CD4-positive, alpha-beta T cell (primary cell): ENCODE results near the gene LGR6. TPM values are rescaled to one million over a fixed set of nuclear protein-coding genes. Genes with fewer than 3 reads are reported as not detected.

ENCODE experiments used
- ATAC-seq: fragments of 200-7000 bp; cut with Tn5 transposase; one replicate; pipeline ENCODE4 v1.10.0; 2022; ENCODE audit warnings: mild to moderate bottlenecking; ENCODE audit not compliant: poor library complexity
- CTCF ChIA-PET: fragments of 350-600 bp; sonication (Branson Sonifier 250); formaldehyde crosslinking; loops from one replicate; lab custom pipeline; 2021; ENCODE audit warnings: antibody characterized with exemption, inconsistent platforms; lab: Charles Lee
- POLR2A ChIA-PET: fragments of 350-600 bp; sonication (Branson Sonifier 250); formaldehyde crosslinking; loops from one replicate; lab custom pipeline; 2021; ENCODE audit warnings: antibody characterized with exemption, inconsistent platforms; lab: Charles Lee
- DNase-seq, 14 experiments: peaks; one replicate each; pipeline ENCODE4 v3.0.0-alpha.2; 2013 to 2020; ENCODE audit warnings: mixed read lengths in 2 of 14
- H3K27ac ChIP-seq, 2 donors: one replicate each; pipeline versions ENCODE4 v1.5.1 to v1.7.0; 2013; ENCODE audit warnings: low read length in 2 of 2, low read depth in 1 of 2, mild to moderate bottlenecking in 1 of 2
- H3K27me3 ChIP-seq, 2 experiments: 1 replicate in 1 of 2; 2 replicates in 1 of 2; pipeline versions ENCODE4 v1.6.1 to v1.7.0; 2013; ENCODE audit warnings: low read length in 2 of 2, control low read depth in 1 of 2, mild to moderate bottlenecking in 1 of 2, moderate library complexity in 1 of 2; ENCODE audit not compliant: insufficient read depth in 2 of 2, control insufficient read depth in 1 of 2
- H3K36me3 ChIP-seq: one replicate; pipeline ENCODE4 v1.6.1; 2013; ENCODE audit warnings: low read length, control low read depth; ENCODE audit not compliant: insufficient read depth
- H3K4me1 ChIP-seq: one replicate; pipeline ENCODE4 v1.6.1; 2013; ENCODE audit warnings: low read length, control low read depth; ENCODE audit not compliant: insufficient read depth
- H3K4me3 ChIP-seq: one replicate; pipeline ENCODE4 v1.5.1; 2013; ENCODE audit warnings: mild to moderate bottlenecking, low read length, moderate library complexity
- H3K9me3 ChIP-seq, 2 experiments: 1 replicate in 1 of 2; 2 replicates in 1 of 2; pipeline versions ENCODE4 v1.6.1 to v1.7.0; 2013; ENCODE audit warnings: low read length in 2 of 2, mild to moderate bottlenecking in 2 of 2, control low read depth in 1 of 2, moderate library complexity in 1 of 2; ENCODE audit not compliant: control insufficient read depth in 1 of 2, insufficient read depth in 1 of 2
- H3K27ac Mint-ChIP-seq: one replicate; pipeline ENCODE4 v1.8.0; 2020; ENCODE audit warnings: mixed read lengths
- H3K27me3 Mint-ChIP-seq: one replicate; pipeline ENCODE4 v1.8.0; 2021; ENCODE audit warnings: mixed read lengths
- H3K36me3 Mint-ChIP-seq: one replicate; pipeline ENCODE4 v1.8.0; 2021; ENCODE audit warnings: low read depth, mixed read lengths
- H3K4me1 Mint-ChIP-seq: one replicate; pipeline ENCODE4 v1.8.0; 2021; ENCODE audit warnings: low read depth, mixed read lengths
- H3K4me3 Mint-ChIP-seq: one replicate; pipeline ENCODE4 v1.8.0; 2020; ENCODE audit warnings: mild to moderate bottlenecking, mixed read lengths
- H3K9me3 Mint-ChIP-seq: one replicate; pipeline ENCODE4 v1.8.0; 2020; ENCODE audit warnings: mixed read lengths
- CTCF ChIP-seq: fragments of 200-600 bp; IDR thresholded peaks from one replicate; pipeline ENCODE4 v1.8.0; 2022; ENCODE audit warnings: antibody characterized with exemption, mild to moderate bottlenecking
- intact Hi-C, 2 experiments: fragments of 100-400 bp; cut with DNase I in 1 of 2; cut with micrococcal nuclease in 1 of 2; formaldehyde crosslinking; loops; one replicate each; pipeline versions ENCODE4 v1.15.1 to v1.9.0; 2023 to 2025; cut with DNase I, micrococcal nuclease
- total RNA-seq, 174 experiments: library from RNA in 2 of 174; stranded (reverse) in 2 of 174; gene quantifications; one replicate each; pipeline ENCODE4 v1.2.3 and lab custom pipeline; 2021 to 2026

LGR6 gene
- total RNA-seq, 2 experiments from 2014 or later = 0.19 to 0.45 TPM

- no peak for TF ChIP-seq CTCF
- Mint-ChIP-seq H3K9me3 (no peaks in the 10 kb centered on the region), H3K27me3 (peaks cover 77% of the 10 kb centered on the region), H3K4me3 (no peak overlapping the region), H3K27ac (no peak overlapping the region), H3K36me3 (no peaks in the 10 kb centered on the region), H3K4me1 (peaks cover 9% of the 10 kb centered on the region)
- POLR2A ChIA-PET = no interaction called here
- Histone ChIP-seq H3K36me3 (no peaks in the 10 kb centered on the region), H3K27ac (no peak overlapping the region), H3K27me3 (peaks cover 38 to 49% of the 10 kb centered on the region in 2 experiments), H3K4me1 (peaks cover 5% of the 10 kb centered on the region), H3K4me3 (no peak overlapping the region), H3K9me3 (peaks cover 0 to 5% of the 10 kb centered on the region in 2 experiments)
- CTCF ChIA-PET = no interaction called here
- intact Hi-C loops = no loop called here
- ATAC-seq (no peak), DNase-seq (no peak)
Measured at GRCh38 chr1:202216691-202217090, 23.1 kb downstream of the LGR6 start.

DNA sequence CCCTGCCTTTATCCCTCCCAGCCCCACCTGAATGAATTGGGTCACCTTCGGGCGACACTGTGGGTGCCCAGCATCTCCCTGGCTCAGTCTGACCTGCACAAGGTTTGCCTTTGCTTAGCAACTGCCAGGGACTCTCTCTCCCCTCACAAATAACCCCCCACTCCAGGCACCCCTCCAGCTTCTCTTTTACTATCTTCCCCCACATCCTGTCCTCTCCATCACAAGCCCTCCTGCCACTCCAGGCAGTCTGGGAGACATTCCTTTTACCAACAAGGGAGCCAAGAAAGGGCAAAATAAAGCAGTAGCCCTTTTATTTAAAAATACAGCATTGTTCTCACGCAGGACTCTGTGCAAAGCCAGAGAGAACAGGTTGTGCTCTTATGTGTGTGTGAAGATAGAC is 23.9 kb downstream of the LGR6 start:
- Histone ChIP-seq H3K4me3 (no peak overlapping the region), H3K27me3 (peaks cover 33 to 47% of the 10 kb centered on the region in 2 experiments), H3K27ac (no peak overlapping the region), H3K36me3 (no peaks in the 10 kb centered on the region), H3K9me3 (peaks cover 0 to 5% of the 10 kb centered on the region in 2 experiments), H3K4me1 (peaks cover 5% of the 10 kb centered on the region)
- H3K36me3 Mint-ChIP-seq = no peaks in the 10 kb centered on the region
- H3K27me3 Mint-ChIP-seq = peaks cover 70% of the 10 kb centered on the region
- no peak overlapping the region for H3K27ac Mint-ChIP-seq
- ChIA-PET POLR2A (no interaction called here), CTCF (no interaction called here)
- no peak for TF ChIP-seq CTCF
- intact Hi-C loops = no loop called here
- no peaks in the 10 kb centered on the region for H3K9me3 Mint-ChIP-seq
- no peak for ATAC-seq
- DNase-seq = no peak
- H3K4me1 Mint-ChIP-seq = peaks cover 14% of the 10 kb centered on the region
- H3K4me3 Mint-ChIP-seq = no peak overlapping the region

DNA sequence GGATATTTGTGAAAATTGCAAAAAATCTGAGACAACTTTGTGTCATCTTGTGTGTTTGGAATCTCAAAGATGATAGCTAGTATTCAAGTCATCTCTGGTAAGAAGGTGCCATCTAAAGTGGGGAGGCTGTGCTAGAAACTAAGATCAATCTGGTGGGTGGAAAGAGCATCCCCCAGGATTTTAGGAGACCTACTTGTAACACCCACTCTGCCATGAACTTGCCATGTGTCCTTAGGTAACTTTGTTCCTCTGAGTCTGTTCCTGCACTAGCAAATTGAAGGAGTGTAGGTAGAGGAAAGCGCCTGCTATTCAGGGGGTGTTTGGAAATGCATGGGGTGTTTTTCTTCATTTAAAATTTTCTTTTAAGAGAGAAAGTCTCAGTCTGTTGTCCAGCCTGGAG is 24.4 kb downstream of the LGR6 start:
- Mint-ChIP-seq H3K27me3 (peaks cover 65% of the 10 kb centered on the region), H3K9me3 (no peaks in the 10 kb centered on the region), H3K4me1 (peaks cover 14% of the 10 kb centered on the region), H3K36me3 (no peaks in the 10 kb centered on the region), H3K27ac (no peak overlapping the region), H3K4me3 (no peak overlapping the region)
- H3K27me3 ChIP-seq = peaks cover 28 to 43% of the 10 kb centered on the region in 2 experiments
- H3K27ac ChIP-seq = no peak overlapping the region
- peaks cover 5% of the 10 kb centered on the region for H3K4me1 ChIP-seq
- TF ChIP-seq CTCF = no peak
- intact Hi-C loops = no loop called here
- DNase-seq = no peak
- POLR2A ChIA-PET = no interaction called here
- peaks cover 0 to 5% of the 10 kb centered on the region in 2 experiments for H3K9me3 ChIP-seq
- no peak for ATAC-seq
- no peaks in the 10 kb centered on the region for H3K36me3 ChIP-seq
- no peak overlapping the region for H3K4me3 ChIP-seq
- CTCF ChIA-PET = no interaction called here
